AG10803 (cell line): ENCODE data around the gene SVEP1.
"Not testable (repeated sequence)": the region's sequence is repeated elsewhere in the genome, so short reads cannot be mapped to it uniquely, and the experiment has no call there.

Experiments used
- DNase-seq: peaks from one replicate; pipeline ENCODE4 v3.0.0; 2010; ENCODE audit warnings: low read depth
- H3K4me3 ChIP-seq: 2 replicates; pipeline ENCODE4 v1.5.1; 2011; ENCODE audit warnings: mild to moderate bottlenecking, low read length, control low read depth
- TF ChIP-seq, protein P1 (sequence below): conservative IDR thresholded peaks from 2 replicates; pipeline ENCODE4 v1.5.1; 2011; ENCODE audit warnings: mild to moderate bottlenecking, low read length, control low read depth, inconsistent platforms

Gene SVEP1

DNA sequence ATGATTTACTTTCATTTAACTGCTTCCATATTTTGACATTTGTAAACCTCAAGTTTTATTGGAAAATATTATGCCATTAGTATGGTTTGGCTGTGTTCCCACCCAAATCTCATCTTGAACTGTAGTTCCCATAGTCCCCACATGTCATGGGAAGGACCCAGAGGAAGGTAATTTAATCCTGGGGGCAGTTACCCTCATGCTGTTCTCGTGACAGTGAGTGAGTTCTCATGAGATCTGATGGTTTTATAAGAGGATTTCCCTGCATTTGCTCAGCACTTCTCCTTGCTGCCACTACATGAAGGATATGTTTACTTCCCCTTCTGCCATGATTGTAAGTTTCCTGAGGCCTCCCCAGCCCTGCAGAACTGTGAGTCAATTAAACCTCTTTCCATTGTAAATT is 48.3 kb downstream of the SVEP1 start:
- not testable (repeated sequence) for H3K4me3 ChIP-seq, DNase-seq
- TF ChIP-seq, protein P1, sequence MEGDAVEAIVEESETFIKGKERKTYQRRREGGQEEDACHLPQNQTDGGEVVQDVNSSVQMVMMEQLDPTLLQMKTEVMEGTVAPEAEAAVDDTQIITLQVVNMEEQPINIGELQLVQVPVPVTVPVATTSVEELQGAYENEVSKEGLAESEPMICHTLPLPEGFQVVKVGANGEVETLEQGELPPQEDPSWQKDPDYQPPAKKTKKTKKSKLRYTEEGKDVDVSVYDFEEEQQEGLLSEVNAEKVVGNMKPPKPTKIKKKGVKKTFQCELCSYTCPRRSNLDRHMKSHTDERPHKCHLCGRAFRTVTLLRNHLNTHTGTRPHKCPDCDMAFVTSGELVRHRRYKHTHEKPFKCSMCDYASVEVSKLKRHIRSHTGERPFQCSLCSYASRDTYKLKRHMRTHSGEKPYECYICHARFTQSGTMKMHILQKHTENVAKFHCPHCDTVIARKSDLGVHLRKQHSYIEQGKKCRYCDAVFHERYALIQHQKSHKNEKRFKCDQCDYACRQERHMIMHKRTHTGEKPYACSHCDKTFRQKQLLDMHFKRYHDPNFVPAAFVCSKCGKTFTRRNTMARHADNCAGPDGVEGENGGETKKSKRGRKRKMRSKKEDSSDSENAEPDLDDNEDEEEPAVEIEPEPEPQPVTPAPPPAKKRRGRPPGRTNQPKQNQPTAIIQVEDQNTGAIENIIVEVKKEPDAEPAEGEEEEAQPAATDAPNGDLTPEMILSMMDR: 0 out of 2 replicates have a peak, but pooled peaks have one; percentile 6

DNA sequence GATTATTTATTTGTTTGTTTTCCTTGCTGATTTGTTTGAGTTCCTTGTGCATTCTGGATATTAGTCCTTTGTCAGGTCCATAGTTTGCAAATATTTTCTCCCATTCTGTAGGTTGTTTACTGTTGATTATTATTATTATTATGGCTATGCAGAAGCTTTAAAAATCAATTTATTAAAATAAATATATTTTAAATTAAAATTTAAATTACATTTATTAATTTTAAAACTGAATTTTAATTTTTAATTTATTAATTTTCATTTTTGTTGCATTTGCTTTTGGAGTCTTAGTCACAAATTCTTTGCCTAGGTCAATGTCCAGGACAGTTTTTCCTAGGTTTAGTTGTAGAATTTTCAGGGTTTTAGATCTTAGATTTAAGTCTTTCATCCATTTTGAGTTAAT is 50.9 kb downstream of the SVEP1 start:
- TF ChIP-seq, protein P1: no peak
- H3K4me3 ChIP-seq: no peak overlapping the region
- no peak for DNase-seq

DNA sequence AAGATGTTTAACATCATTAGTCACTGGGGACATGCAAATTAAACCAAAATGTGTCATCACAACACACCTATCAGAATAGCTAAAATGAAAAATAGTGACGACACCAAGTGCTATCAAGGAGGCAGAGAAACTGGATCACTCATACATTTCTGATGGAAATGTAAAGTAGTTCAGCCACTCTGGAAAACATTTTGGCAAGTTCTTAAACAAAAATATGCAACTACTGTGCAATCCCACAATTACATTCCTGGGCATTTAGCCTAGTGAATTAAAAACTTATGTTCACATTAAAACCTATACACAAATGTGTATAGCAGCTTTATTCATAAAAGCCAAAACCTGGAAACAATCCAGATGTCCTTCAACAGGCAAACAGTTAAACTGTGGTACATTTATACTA is 53.1 kb downstream of the SVEP1 start:
- no peak overlapping the region for H3K4me3 ChIP-seq
- DNase-seq: peak; percentile 92
- TF ChIP-seq, protein P1: no peak

DNA sequence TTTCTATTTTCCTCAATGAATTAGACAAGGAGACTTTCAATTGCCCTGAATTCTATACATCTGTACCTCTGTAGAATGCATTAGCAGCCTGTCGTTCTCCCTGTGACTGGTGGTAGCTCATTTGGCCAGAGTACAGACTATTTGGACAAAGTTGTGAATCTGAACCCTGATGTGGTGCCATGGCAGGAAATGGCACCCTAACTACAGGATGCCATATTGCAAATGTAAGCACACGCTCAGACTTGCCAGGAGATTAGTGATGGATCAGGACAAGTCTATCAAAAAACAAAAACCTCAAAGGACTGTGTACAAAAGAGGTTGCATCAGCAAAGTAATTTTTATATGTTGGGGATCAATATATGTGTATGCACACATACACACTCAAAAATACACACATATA is 58.3 kb downstream of the SVEP1 start:
- no peak overlapping the region for H3K4me3 ChIP-seq
- TF ChIP-seq, protein P1: no peak
- no peak for DNase-seq

DNA sequence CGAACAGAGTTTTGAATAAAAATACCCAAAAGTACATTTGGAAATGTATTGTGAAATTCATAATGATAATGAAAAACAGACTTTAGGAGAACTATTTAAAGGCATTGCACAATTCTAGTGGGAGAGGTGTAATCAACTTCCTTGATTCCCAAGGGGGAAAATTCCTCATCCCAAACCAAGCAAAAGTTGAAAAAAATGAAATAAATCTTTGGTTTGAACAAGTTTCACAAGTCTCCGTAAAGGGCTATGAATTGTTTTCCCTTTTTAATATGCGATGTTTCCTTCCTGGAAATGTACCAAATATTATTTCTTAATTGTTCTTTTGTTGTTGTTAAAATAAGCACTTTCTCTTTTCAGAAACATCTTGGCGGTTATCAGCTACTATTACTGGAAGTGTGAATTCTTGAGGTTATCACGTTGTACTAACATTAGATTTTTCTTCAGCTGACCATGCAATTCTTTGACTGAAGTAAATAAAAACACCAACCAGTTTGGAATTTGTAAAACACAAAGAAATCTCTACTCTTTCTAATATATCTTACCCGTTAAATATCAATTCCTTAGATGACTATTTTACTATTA is 59.3 kb downstream of the SVEP1 start:
- peak; percentile 94 for DNase-seq
- TF ChIP-seq, protein P1: no peak
- H3K4me3 ChIP-seq: no peak overlapping the region

DNA sequence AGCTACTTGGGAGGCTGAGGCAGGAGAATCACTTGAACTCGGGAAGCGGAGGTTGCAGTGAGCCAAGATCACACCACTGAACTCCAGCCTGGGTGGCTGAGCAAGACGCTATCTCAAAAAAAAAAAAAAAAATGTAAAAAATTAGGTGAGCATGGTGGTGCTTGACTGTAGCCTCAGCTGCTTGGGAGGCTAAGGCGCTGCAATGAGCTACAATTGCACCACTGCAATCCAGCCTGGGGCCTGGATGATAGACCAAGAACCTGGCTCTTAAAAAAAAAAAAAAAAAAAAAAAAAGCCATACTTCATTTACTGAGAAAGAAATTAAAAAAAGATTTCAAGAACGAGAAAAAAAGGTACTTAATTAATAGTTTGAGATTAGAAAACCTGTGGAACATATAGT is 62.1 kb downstream of the SVEP1 start:
- DNase-seq: no peak
- TF ChIP-seq, protein P1: no peak
- no peak overlapping the region for H3K4me3 ChIP-seq

DNA sequence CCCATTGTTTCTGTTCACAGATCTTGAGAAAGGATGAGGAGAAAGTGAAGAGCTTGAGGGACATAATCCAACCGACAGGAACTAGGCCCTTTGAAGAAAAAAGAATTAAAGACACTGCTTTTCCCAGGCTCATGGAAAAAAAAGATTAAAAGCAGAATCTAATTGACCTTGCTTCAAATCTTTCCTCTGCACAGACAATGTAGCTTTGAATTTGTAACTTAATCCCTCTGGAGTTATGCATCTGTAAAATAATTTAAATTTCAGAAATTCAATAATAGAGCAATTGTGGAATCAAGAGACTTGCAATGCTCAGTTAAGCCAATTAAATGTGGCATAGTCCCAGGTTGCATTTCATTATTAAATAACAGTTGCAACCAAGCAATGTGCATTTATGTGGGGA is 64.6 kb downstream of the SVEP1 start:
- TF ChIP-seq, protein P1: no peak
- DNase-seq: no peak
- no peak overlapping the region for H3K4me3 ChIP-seq
